Parathyroid adenoma (tissue), 2 donors: ENCODE measurements around the gene CDC42BPA.

Experiments used
- H2AFZ ChIP-seq: fragments of 300-600 bp; sonication (generic); one replicate; pipeline ENCODE4 v1.7.0; 2017; ENCODE audit warnings: antibody characterized with exemption, mild to moderate bottlenecking
- H3K27ac ChIP-seq: fragments of 300-600 bp; sonication (generic); one replicate; pipeline ENCODE4 v1.7.0; 2017
- H3K27me3 ChIP-seq: fragments of 300-600 bp; sonication (generic); one replicate; pipeline ENCODE4 v1.7.0; 2017; ENCODE audit warnings: low read length; ENCODE audit not compliant: control insufficient read depth, insufficient read depth
- H3K36me3 ChIP-seq: fragments of 300-600 bp; sonication (generic); one replicate; pipeline ENCODE4 v1.7.0; 2017; ENCODE audit warnings: low read length; ENCODE audit not compliant: control insufficient read depth, insufficient read depth
- H3K4me1 ChIP-seq: fragments of 300-600 bp; sonication (generic); one replicate; pipeline ENCODE4 v1.7.0; 2017; ENCODE audit warnings: control low read depth
- H3K4me2 ChIP-seq: fragments of 300-600 bp; sonication (generic); one replicate; pipeline ENCODE4 v1.7.0; 2017; ENCODE audit warnings: low read length
- H3K4me3 ChIP-seq: fragments of 300-600 bp; sonication (generic); one replicate; pipeline ENCODE4 v1.7.0; 2017; ENCODE audit warnings: low read depth, low read length
- H3K79me2 ChIP-seq: fragments of 300-600 bp; sonication (generic); one replicate; pipeline ENCODE4 v1.7.0; 2017; ENCODE audit warnings: control low read depth
- H3K9ac ChIP-seq: fragments of 300-600 bp; sonication (generic); one replicate; pipeline ENCODE4 v1.7.0; 2017; ENCODE audit warnings: mild to moderate bottlenecking
- H3K9me3 ChIP-seq: fragments of 300-600 bp; sonication (generic); one replicate; pipeline ENCODE4 v1.7.0; 2017; ENCODE audit warnings: low read length; ENCODE audit not compliant: control insufficient read depth
- CTCF ChIP-seq: fragments of 300-600 bp; sonication (generic); IDR thresholded peaks from one replicate; pipeline ENCODE4 v1.7.0; 2017; ENCODE audit warnings: antibody characterized with exemption, mild to moderate bottlenecking
- donor health status: primary hyperparathyroidism.

The CDC42BPA gene

GRCh38 chr1:226981386-226981817, 336.9 kb downstream of the CDC42BPA start:
- H3K36me3 ChIP-seq = no peaks in the 10 kb centered on the region
- no peaks in the 10 kb centered on the region for H3K9me3 ChIP-seq
- no peak overlapping the region for H3K9ac ChIP-seq
- H2AFZ ChIP-seq = no peak overlapping the region
- H3K27me3 ChIP-seq = no peaks in the 10 kb centered on the region
- H3K79me2 ChIP-seq = no peaks in the 10 kb centered on the region
- H3K4me2 ChIP-seq = no peak overlapping the region
- TF ChIP-seq CTCF = no peak
- peak overlapping the region; percentile 76 for H3K27ac ChIP-seq
- no peaks in the 10 kb centered on the region for H3K4me1 ChIP-seq
- no peak overlapping the region for H3K4me3 ChIP-seq

- Histone ChIP-seq H3K27me3 (no peaks in the 10 kb centered on the region), H2AFZ (no peak overlapping the region), H3K4me1 (no peaks in the 10 kb centered on the region), H3K4me2 (no peak overlapping the region), H3K9me3 (no peaks in the 10 kb centered on the region), H3K36me3 (no peaks in the 10 kb centered on the region), H3K27ac (peak overlapping the region; percentile 76), H3K79me2 (no peaks in the 10 kb centered on the region), H3K9ac (no peak overlapping the region), H3K4me3 (no peak overlapping the region)
- no peak for TF ChIP-seq CTCF
Measured at GRCh38 chr1:226980565-226981385, 337.5 kb downstream of the CDC42BPA start.

GRCh38 chr1:226980122-226980560, 338.2 kb downstream of the CDC42BPA start:
- Histone ChIP-seq H3K36me3 (no peaks in the 10 kb centered on the region), H2AFZ (no peak overlapping the region), H3K27ac (peak overlapping the region; percentile 76), H3K4me3 (no peak overlapping the region), H3K4me1 (no peaks in the 10 kb centered on the region), H3K27me3 (no peaks in the 10 kb centered on the region), H3K4me2 (no peak overlapping the region), H3K9me3 (no peaks in the 10 kb centered on the region), H3K79me2 (no peaks in the 10 kb centered on the region), H3K9ac (no peak overlapping the region)
- TF ChIP-seq CTCF = no peak

- TF ChIP-seq CTCF = no peak
- Histone ChIP-seq H3K4me1 (no peaks in the 10 kb centered on the region), H3K4me2 (no peak overlapping the region), H2AFZ (no peak overlapping the region), H3K79me2 (no peaks in the 10 kb centered on the region), H3K4me3 (no peak overlapping the region), H3K36me3 (no peaks in the 10 kb centered on the region), H3K27ac (peak overlapping the region; percentile 76), H3K9me3 (no peaks in the 10 kb centered on the region), H3K9ac (no peak overlapping the region), H3K27me3 (no peaks in the 10 kb centered on the region)
Measured at GRCh38 chr1:226979517-226980121, 338.7 kb downstream of the CDC42BPA start.
